HUES6 (cell line): ENCODE results near the gene SERP2.

Source experiments
- H3K27ac ChIP-seq: 2 replicates; pipeline ENCODE4 v1.7.0; 2013; ENCODE audit warnings: low read depth, mild to moderate bottlenecking, low read length, inconsistent platforms
- H3K27me3 ChIP-seq: 2 replicates; pipeline ENCODE4 v1.6.1; 2013; ENCODE audit warnings: low read length; ENCODE audit not compliant: control insufficient read depth, insufficient read depth
- H3K36me3 ChIP-seq: 2 replicates; pipeline ENCODE4 v1.6.1; 2013; ENCODE audit warnings: low read length; ENCODE audit not compliant: control insufficient read depth, insufficient read depth
- H3K4me1 ChIP-seq: 2 replicates; pipeline ENCODE4 v1.6.1; 2013; ENCODE audit warnings: low read length; ENCODE audit not compliant: control insufficient read depth, insufficient read depth
- H3K4me3 ChIP-seq: 2 replicates; pipeline ENCODE4 v1.5.1; 2013; ENCODE audit warnings: low read depth, low read length
- H3K9ac ChIP-seq: one replicate; pipeline ENCODE4 v1.6.1; 2013; ENCODE audit warnings: mild to moderate bottlenecking, low read length
- H3K9me3 ChIP-seq: 2 replicates; pipeline ENCODE4 v1.6.1; 2013; ENCODE audit warnings: low read depth, low read length; ENCODE audit not compliant: control insufficient read depth, insufficient read depth

Gene SERP2

DNA sequence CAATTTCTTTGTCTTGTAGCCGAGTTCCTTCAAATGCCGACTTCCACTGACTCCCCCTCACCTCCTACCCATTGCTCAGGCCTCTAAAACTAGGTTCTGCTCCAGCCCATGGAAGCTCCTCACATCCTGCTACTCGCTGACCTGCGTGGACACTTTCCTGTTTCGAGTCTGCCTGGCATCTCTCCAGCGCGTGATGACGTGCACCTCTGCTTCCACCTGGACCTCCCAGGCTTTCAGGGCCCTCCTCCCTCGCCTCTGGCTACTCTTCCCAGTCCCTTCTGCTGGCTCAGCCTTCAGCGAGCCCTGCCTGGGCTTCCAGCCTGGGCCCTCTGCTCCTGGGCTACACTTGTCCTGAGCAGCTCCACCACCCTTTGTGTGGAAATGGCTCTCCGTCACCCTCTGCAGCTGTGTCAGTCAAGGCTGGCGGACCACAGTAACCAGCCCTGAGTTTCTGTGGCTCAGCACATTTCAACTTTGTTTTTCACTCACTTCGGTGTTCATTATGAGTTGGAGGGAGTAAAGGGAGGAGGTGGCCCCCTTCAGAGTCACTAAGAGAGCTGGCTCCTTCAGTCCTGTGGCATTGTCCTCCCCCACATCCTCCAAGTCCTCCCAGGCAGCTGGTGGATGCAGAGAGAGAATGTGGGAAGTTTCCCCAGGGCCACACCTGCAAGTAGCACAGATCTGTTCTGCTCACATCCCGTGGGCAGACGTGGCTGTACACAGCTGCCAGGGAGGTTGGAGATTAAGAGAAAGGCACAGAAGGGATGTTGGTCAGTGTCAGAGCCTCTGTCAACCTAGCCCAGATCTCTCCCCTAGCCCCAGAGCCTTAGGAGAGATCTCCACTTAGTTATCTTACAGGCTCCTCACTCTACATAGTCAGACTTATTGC is 49.4 kb downstream of the SERP2 start:
- no peaks in the 10 kb centered on the region for H3K36me3 ChIP-seq

DNA sequence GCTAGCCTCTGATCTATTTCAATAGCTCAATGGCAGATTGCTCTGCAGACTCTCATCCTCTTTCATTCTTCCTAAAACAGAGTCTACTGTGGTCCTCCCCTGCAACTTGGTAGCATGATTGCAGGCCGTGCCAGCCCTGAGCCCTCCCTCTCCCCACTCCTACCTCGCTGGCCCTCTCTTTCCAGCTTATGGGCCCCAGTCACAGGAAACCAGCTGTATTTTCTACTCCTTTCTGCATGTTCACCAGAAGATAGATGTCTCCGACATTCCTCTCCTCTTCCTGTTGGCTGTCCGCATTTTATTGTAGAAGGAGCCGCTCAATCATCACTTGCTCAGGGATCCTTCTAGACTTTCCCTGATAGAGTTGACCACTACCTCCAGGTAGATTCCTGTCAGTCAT is 50.2 kb downstream of the SERP2 start:
- Histone ChIP-seq H3K4me3 (no peak overlapping the region), H3K4me1 (peaks cover 13% of the 10 kb centered on the region), H3K9me3 (peaks cover 7% of the 10 kb centered on the region; the same call in 1 of the 2 replicates), H3K27me3 (peaks cover 2% of the 10 kb centered on the region), H3K27ac (no peak overlapping the region), H3K9ac (no peak overlapping the region), H3K36me3 (no peaks in the 10 kb centered on the region)

More for the DNA sequence above, 49.4 kb downstream of the SERP2 start:
- Histone ChIP-seq H3K9me3 (peaks cover 7% of the 10 kb centered on the region; the same call in 1 of the 2 replicates), H3K4me3 (no peak overlapping the region), H3K27me3 (peaks cover 2% of the 10 kb centered on the region), H3K4me1 (peaks cover 14% of the 10 kb centered on the region), H3K27ac (no peak overlapping the region), H3K9ac (no peak overlapping the region)

DNA sequence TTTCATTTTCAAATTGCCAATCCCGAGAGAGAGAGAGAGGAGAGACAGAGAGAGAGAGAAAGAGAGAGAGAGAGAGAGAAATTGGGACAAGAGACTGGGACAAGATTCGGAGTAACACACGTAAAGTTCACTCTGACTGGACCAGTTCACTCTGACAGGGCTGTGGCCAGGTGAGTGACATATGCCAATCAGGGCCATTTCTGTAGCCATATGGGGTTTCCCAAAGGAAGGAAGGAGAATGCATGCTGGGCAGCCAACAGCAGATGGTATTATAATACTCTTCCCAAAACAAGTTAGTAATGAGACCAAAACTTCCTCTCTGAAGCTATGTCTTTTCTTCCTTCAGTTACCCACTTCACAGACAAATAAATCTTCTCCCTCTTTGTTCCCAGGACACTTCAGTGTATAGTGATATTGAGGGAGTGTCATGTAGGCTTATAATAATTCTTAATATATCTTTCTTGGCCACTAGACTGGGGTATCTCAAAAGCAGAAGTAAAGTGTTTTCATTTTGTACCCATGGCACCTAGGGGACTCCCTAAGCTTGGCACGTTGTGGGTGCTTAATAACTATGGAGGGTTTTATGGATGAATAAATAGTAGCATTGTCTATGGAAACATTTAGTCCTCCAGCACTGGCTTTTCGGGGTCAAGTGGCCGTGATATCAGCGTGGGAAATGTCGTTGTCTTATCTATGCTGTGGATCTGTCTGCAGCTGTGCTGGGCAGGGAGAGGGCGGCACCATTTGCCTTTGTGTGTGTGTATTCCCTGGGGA is 51.6 kb downstream of the SERP2 start:
- no peak overlapping the region for H3K9ac ChIP-seq
- peaks cover 11% of the 10 kb centered on the region for H3K4me1 ChIP-seq
- H3K4me3 ChIP-seq = no peak overlapping the region
- peaks cover 2% of the 10 kb centered on the region for H3K27me3 ChIP-seq
- peaks cover 7% of the 10 kb centered on the region; the same call in 1 of the 2 replicates for H3K9me3 ChIP-seq
- H3K36me3 ChIP-seq = no peaks in the 10 kb centered on the region
- H3K27ac ChIP-seq = no peak overlapping the region

DNA sequence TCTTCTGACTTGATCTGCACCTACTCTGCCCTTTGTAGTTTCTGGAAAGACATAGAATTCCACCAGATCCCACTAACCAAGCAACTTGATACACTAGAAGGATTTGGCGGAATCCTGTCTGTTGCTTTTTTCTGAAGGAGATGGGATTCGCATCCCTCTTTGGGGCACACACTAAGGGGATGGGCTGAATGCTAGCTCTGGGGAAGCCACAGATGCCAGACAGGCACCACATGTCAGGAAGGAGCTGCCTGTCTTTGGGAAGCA is 52.1 kb downstream of the SERP2 start:
- Histone ChIP-seq H3K36me3 (no peaks in the 10 kb centered on the region), H3K4me3 (no peak overlapping the region), H3K9ac (no peak overlapping the region), H3K9me3 (peaks cover 7% of the 10 kb centered on the region; the same call in 1 of the 2 replicates), H3K27ac (no peak overlapping the region), H3K27me3 (peaks cover 2% of the 10 kb centered on the region), H3K4me1 (peaks cover 6% of the 10 kb centered on the region; the same call in 1 of the 2 replicates)

DNA sequence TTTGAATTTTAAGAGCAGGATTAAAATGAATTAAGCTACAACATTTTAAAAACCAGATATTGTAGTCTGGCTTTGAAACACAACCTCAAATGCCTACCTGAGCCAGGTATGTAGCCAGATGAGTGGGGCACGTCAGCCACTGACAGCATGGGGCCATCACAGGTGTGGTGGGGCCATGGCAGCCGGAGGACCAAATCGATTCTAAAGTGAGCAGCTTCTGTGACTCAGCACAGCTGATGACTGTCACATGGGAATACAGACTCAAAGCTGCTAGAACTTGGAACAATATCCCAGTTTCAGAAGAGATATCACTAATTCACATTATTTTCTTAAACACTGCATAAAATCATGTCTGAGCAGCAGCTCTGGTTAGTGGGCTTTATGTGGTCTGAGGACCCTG is 52.8 kb downstream of the SERP2 start:
- Histone ChIP-seq H3K9me3 (peaks cover 7% of the 10 kb centered on the region; the same call in 1 of the 2 replicates), H3K4me3 (no peak overlapping the region), H3K27me3 (peaks cover 2% of the 10 kb centered on the region), H3K36me3 (no peaks in the 10 kb centered on the region), H3K9ac (no peak overlapping the region), H3K27ac (no peak overlapping the region), H3K4me1 (peaks cover 3% of the 10 kb centered on the region; the same call in 1 of the 2 replicates)

DNA sequence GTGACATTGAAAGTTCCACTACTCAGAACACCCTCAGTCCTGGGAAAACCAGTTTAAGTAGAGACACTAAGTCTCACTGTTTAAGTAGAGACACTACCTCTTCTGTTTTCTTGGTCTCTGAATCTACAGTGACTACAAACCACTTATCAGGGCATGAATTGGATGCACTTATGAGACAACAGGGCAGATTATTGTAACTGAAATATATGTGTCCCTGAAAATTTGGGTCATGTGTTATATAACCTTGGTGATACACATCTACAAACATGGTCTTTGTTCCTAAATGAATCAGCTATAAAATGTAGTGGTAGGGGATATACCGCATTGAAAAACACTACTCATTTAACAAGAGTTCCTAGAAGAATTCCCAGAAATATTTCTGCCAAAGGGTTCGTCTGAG is 55.7 kb downstream of the SERP2 start:
- Histone ChIP-seq H3K27ac (no peak overlapping the region), H3K36me3 (peaks cover 19% of the 10 kb centered on the region), H3K4me1 (peaks cover 3% of the 10 kb centered on the region; the same call in 1 of the 2 replicates), H3K9ac (no peak overlapping the region), H3K9me3 (peaks cover 7% of the 10 kb centered on the region; the same call in 1 of the 2 replicates), H3K27me3 (no peaks in the 10 kb centered on the region), H3K4me3 (no peak overlapping the region)

DNA sequence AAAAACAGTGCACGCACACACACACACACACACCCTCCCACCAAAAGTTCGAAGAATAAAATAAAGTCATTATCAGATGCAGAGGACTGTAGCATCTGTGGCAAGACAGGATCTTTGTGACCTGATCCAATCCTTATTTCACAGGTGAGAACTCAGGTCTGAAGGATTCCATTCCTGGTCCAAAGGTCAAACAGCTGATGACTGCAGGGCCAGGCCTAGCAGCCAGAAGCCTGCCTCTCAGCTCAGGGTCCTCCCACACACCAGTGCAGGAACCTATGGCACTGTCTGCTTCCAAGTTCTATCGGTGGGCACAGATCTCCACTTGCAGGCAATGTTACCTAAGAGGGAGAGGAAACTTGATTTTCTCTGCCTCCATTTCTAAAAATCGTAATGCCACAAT is 57.5 kb downstream of the SERP2 start:
- peaks cover 8% of the 10 kb centered on the region; the same call in 1 of the 2 replicates for H3K4me1 ChIP-seq
- H3K9me3 ChIP-seq = peaks cover 7% of the 10 kb centered on the region; the same call in 1 of the 2 replicates
- no peaks in the 10 kb centered on the region for H3K27me3 ChIP-seq
- H3K9ac ChIP-seq = no peak overlapping the region
- H3K27ac ChIP-seq = no peak overlapping the region
- no peak overlapping the region for H3K4me3 ChIP-seq
- peaks cover 23% of the 10 kb centered on the region for H3K36me3 ChIP-seq

DNA sequence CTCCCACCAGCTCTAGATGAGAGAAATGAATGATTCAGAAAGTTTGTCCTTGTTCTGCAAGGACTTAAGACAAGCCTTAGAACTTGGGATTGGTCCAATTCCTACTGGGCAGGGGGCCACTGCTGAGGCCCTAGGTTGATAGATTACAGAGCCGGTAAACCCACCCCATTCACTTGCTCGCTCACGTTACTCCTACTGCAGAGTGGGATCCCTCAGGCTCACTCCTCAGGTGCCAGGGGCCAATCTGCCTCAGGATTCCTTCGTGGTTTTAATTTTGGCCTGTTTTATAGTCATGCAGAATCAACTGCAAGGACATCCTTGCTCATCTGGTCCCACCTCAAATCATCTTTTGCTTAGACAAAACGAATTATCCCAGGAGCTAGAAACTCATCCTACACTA is 59.0 kb downstream of the SERP2 start:
- H3K9ac ChIP-seq = no peak overlapping the region
- no peak overlapping the region for H3K4me3 ChIP-seq
- H3K4me1 ChIP-seq = peaks cover 11% of the 10 kb centered on the region
- H3K36me3 ChIP-seq = peaks cover 23% of the 10 kb centered on the region
- 0 out of 2 replicates have a peak, but pooled peaks cover under 1% of the 10 kb centered on the region for H3K9me3 ChIP-seq
- H3K27ac ChIP-seq = no peak overlapping the region
- H3K27me3 ChIP-seq = no peaks in the 10 kb centered on the region

DNA sequence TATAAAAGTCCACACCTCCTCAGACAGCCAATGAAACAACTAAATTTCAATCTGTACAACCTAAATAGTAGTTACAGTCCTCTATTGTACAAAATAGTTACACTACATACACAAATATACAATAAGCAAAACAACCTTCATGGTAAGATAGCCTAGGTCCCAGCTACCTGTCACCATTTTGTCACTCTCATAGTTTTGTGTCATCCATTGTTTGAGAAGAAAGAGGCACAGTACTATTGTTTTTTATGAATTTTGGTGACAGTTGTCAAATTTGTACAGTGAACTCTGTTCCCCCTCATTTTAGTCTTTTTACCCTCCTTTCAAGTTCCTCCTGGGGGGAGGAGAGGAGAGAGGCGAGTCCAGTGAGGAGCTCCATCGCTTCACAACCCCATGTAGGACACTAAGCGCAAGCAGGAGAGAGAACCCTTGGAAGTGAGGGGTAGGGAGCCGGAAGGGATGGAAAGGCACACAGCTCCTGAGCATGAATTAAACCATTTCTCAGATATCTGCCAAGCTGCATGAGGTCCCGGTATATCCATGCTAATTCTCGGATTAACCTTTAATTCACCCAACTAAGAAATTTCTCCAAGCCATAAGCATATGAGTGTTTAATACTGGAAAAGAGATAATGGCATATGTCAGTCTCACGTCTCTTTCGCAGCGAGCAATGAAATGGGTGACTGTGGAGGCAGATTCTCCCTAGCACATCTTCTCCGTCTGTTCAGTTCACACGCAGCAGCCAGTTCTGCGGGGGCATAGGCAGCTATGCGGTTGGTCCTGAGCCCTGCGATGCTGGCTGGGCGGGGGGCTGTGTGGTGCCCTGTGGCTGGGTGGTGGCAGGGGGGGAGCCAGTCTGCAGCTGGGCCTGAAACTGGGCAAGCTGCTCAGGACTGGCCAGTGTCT is 60.5 kb downstream of the SERP2 start:
- H3K9me3 ChIP-seq = no peaks in the 10 kb centered on the region
- peak overlapping the region; percentile 29; the same call in 1 of the 2 replicates for H3K27ac ChIP-seq
- H3K36me3 ChIP-seq = peaks cover 23% of the 10 kb centered on the region
- H3K9ac ChIP-seq = peak overlapping the region; percentile 66
- H3K4me3 ChIP-seq = peak overlapping the region; percentile 90; the same call in 1 of the 2 replicates
- H3K27me3 ChIP-seq = no peaks in the 10 kb centered on the region
- H3K4me1 ChIP-seq = peaks cover 13% of the 10 kb centered on the region

DNA sequence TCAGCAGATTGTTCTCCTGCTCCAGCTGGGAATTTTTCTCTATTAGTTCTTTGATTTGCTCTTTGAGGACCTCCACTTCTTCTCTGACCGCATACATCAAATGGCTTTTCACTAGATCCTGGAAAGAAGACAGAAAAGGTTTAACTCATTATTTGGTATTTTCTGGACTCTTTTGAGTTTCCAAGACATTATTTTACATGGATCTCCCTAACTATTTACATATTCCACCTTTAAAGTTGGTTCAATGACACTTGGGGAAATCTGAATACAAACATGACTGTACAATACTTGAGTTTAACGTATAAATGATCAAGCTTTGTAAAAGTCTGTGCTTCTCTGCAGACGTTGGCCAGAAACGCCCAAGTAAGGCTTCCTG is 61.1 kb downstream of the SERP2 start:
- peak overlapping the region; percentile 29; the same call in 1 of the 2 replicates for H3K27ac ChIP-seq
- no peaks in the 10 kb centered on the region for H3K27me3 ChIP-seq

More for the DNA sequence above, 61.1 kb downstream of the SERP2 start:
- Histone ChIP-seq H3K4me3 (peak overlapping the region; percentile 90), H3K9me3 (no peaks in the 10 kb centered on the region), H3K36me3 (peaks cover 23% of the 10 kb centered on the region), H3K9ac (peak overlapping the region; percentile 66), H3K4me1 (peaks cover 18% of the 10 kb centered on the region)
